ENCODE measurements around the gene CCDC167.

CCDC167 gene

DNA sequence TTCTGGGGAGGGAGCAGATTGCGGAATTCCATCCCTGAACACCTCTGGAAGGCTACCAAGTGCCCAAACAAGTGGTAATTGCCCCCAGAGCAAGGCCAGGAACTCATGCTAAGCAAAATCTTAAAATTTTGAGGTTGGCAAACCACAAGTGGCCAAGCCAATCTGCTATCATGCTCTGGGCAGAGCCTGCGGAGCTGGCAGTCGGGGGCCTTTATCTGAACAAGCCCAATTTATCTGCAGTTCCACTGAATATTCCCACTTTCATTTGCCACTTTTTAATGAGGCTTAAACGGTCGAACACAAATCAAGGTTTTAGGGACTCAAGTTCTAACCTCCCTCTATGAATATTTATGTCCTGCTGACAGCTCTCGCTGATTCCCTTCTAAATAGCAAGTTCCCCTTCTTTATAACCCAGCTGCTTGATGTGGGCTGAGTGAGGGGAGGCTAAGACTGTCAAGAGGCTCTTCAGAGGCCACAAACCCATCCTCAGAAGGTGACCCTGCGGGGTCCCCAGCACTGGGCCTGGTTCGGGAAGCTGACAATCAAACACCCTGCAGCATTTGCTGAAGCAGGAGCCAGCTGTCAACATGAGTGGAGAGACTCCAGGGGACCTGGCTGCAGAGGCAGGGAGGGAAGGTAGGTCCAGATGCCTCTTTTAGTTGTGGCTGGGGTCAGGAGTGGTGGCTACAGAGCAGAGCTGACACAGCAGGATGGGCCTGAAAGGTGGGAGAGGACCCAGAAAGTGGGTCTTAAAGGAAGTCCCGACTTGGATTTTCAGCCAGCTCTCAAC, 11.9 kb downstream of the CCDC167 start:
- no peak for DNase-seq

DNA sequence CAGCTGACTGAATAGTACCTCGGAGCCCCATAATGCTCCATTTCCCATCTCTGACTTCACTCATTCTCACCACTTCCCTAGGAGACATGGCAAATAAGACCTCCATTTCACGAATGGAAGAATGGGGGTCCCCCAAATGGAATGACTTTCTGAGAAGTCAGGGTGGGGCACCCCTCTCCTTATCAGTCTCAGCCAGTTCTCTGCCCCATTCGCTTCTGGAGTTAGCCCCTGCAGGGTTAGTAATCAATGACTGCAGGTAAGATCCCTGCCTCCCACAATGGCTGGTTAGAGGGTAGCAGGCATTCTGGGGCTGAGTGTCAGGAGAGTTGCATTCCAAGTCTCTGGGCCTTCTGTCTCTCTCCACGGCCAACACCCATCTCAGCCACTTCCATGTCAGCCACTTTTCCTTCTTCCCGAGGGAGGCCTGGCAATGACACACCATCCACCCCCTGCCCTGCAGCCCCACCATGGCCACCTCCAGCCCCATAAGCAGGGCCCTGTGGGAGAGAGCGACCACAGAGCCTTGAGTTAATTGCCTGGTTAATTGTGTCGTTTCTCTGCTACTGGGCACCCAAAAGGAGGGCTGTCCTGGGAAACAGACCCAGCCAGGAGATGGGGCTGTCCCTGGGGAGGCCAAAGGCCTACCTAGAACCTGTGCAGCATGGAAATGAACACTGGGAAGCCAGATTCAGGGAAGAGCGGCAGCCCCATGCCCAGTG, 13.4 kb downstream of the CCDC167 start:
- DNase-seq: no peak

DNA sequence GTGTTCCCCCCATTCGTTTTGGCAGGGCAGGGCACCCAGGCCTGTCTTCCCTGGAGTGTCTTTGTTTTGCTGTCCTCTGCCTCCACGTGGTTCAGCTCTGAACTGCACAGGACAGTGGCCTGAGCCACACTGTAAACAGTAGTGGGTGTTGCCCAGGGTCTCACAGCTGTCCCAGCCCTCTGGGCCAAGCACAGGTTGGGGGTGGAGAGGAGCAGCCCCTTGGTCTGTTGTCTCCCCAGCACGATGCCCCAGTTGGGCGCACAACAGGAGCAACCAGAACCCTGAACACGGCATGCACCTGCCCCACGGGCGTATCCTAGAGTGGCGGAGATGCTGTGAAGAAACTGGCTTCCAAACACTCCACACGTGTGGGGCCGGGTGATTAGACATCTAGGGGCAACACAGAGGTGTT, 14.4 kb downstream of the CCDC167 start:
- no peak for DNase-seq

DNA sequence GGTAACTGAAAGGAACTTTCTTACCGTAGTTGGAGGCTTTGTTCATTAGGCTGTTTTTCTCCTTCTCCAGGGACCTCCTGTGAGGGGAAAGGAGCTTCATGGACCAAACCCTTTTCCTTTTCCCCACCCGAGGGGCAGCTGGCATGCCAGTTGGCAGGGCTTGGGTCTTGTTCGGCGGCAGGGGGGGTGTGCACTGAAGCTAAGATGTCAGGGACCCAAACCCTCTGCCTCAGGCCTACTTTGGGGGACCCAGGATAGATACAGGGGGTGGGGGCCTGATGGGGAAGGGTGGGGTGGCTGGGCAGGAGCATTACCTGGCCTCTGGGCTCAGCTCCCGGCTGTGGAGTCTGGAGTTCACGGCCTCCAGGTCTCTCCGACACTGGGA, 14.9 kb downstream of the CCDC167 start:
- no peak for DNase-seq

DNA sequence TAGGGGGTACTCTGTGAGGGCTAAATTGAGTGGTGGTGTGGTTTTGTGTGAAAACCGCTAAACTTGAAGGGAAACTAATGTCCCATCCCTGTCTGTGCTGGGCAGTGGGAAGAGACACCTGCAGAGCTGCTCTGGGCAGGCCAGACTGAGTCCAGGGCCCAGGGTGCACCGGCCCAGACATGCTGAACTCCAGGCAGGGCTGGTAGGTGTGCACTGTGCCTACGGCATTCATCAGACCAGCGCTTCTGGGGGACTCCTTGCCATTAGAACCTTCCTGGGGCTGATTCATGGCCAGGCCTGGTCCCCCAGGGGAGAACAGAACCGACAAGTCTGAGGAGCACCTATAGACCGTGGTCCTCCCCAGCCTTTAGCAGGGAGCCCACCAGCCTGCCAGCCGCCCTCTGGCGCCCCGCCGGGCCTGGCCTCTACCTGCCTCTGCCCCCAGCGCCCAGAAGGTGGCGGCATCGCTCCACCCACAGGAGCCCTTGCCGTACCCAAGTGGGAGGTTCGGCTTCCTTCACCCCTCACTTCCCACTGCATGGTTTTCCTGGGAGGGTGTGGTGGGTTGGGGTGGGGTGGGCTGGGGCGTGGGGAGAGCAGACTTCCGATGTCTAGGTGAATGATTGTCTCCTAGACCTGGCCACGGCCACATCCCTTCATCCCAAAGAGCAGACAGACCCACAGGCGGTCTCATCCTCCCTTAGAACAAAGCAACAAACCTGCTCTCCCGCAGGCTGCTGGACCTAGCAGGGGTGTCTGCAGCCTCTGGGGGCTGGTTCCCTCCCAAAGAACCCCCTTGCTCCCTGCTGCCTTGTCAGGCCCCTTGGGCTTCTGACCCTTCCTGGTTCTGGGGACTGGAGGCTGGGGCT, 15.5 kb downstream of the CCDC167 start:
- peak; percentile 85 for DNase-seq

GRCh38 chr6:37483252-37483901, 16.3 kb downstream of the CCDC167 start:
- no peak for DNase-seq

GRCh38 chr6:37482606-37483251, 17.0 kb downstream of the CCDC167 start:
- DNase-seq: no peak

DNA sequence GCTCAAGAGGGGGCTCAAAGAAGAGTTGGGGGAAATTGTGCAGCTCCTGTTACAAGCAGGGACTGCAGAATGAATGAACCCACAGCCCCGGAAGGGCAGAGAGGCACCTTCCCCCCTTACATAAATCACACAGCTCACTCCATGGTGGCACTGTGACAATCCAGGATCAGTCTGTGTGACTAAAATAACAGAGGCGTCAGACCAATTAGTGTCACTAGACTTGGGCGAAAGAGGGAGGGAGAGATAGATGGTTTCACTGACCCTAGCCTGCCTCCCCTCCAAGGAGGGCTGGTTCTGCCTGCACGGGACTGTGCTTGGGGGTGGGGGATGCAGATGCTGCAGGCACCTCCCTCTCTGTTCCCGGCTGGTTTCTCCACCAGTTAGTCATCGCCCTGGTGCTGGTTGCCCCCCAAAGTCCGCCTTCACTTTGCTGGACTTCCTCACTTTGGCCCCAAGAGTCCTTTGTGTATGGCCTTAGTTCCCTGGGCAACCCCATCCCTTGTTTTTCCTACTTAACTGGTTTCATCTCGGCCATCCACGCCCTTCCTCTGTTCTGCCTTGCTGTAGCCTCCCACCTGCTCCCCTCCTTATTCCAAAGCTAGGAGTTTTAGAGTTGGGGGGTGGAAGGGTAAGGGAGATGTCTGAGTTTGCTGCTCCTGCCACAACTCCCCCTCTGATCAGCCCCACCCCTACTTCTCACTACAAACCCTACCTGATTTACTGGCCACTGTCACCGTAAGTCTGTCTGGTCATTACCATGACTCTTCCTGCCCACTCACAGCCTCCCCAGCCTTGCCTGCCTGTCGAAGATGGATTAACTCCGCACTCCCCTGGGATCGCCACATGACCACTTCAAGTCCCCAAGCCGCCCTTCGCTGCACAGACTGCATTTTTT, 17.7 kb downstream of the CCDC167 start:
- DNase-seq: no peak

DNA sequence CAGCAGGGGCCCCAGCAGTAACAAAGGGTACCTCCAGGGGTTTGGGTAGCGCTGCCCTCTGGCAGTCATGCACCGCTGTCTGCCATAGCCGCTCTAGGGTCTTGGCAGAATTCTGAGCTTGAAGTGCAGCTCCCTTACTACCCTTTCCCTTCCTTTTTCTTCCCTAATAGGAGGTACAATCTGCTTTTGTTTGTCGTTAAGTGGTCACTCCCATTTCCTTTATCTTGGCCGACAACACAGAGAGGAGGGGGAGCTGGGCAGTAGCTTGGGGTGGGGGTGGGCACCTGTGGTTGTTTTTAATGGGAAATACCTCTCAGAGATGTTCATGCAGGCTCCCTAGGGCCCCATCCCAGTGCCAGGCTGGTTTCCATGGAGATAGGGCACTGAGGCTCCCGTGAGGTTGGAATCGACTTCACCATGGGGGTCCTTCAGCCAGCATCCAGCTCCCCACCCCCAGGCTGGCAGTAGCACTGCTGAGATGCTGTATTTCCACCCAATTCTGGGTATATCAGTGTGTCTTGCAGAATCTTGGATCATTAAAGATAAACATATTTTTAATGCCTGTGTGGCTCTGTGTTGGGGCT, 18.6 kb downstream of the CCDC167 start:
- no peak for DNase-seq

- no peak for DNase-seq
Measured at GRCh38 chr6:37480118-37480736, 19.5 kb downstream of the CCDC167 start.

- no peak for DNase-seq
Measured at GRCh38 chr6:37479266-37479854, 20.3 kb downstream of the CCDC167 start.

GRCh38 chr6:37478827-37479226, 20.9 kb downstream of the CCDC167 start:
- no peak for DNase-seq

DNA sequence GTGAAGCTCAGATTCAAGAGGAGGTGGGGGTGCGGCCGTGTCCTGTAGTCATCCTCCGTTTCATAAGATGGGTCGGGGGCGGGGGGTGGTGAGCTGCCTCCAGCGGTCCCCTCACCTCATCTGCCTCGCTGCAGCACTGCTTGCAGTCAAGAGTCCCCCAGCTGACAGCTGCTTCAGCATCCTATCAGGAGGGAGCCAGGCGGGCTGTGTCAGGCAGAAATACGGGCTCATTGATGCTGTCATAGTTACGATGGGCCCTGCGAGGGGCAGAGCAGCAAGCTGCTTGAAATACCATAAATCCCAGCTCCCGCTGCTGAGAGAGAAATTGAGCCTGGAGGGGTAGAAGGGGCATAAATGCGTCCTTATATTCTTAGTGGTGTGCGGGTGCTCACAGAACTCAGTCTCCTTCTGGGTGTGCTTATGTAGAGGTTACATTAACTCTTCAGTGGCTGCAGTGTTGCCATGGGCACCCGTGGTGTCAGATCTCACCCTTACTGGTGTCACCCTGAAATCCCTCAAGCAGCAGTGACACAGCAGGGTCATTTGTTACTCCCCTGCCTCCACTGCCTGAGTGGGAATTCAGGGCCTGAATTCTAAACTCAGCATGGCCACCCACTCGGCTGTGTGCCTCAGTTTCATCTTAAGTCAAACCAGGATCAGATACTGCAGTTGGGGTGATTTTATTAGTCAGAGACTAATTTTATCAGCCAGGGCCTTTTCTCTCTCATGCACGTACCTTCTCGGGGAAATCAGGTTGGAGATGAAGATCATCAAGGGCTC, 21.8 kb downstream of the CCDC167 start:
- no peak for DNase-seq

DNA sequence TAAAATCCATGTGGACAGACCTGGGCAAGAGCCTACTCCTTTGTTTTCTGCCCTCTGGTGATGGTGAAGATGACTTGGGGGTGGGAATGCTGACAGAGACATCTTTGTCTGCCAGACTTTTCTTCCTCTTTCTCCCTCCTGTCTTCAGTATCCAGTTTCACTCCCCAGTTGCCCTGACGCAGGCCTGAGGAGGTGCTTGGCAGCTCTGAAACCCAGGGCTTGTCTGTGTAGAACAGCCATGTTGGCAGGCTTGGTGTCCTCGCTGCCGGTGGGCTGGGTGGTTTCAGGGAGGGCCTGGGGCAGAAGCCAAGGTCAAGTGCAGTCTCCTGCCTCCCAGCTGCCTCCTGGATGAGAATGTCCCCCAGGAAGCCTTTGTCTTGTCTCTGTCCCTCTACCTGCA, 22.5 kb downstream of the CCDC167 start:
- DNase-seq: no peak

GRCh38 chr6:37474316-37474715, 25.4 kb downstream of the CCDC167 start:
- DNase-seq: no peak

DNA sequence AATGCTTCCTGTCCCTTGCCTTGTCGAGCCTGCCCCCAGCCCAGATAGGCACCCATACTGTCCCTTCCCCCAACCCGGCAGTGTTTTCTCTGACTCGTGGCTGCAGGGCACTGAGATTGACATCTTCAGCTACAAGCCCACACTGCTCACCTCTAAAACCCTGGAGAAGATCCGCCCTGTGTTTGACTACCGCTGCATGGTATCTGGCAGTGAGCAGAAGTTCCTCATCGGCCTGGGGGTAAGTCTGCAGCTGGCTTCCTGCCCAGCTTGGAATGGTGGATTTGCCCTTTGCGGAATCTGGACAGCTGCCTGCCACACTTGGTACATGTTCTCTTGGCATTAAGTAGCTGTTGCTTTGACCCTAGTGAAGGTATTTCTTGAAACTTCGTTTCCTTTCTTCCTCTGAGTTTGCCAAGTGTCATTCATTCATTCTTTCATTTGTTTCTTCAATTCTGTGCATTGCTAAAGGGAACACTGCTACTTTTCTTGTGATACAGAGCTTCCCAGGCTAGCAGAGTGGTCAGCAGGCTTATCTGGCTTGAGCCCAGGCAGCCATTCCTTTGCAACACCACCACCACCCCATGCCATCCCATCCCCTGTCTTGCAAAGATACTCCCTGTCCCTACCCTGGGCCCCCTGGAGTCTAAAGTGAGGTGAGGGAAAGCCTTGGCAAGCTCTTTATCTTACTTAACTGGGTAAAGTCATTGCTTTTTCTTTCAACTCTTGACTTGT, 26.2 kb downstream of the CCDC167 start:
- DNase-seq: no peak

- no peak for DNase-seq
Measured at GRCh38 chr6:37467718-37468117, 32.0 kb downstream of the CCDC167 start.

DNA sequence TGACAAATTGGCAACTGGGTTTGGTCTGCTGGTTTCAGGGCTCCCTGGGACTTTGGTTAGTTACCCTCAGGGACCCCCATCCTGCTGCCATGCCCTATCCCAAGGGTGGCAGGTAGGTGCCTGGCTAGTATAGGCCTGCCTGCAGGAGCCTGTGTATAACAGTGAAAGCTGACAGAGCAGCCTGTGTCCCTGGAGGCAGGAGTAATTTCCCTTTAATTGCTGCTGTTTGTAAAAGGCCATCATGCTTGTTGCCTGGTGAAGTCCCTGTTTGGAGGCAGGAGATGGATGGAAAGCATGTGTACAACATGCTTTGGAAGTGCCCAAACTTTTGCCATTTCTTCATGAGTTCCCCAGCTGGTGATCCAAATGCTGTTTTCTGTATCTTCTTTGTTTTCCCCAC, 36.6 kb downstream of the CCDC167 start:
- no peak for DNase-seq

- no peak for DNase-seq
Measured at GRCh38 chr6:37460805-37461204, 38.9 kb downstream of the CCDC167 start.
